Liver (tissue), 9 donors: ENCODE results near the gene COX15. TPM values are rescaled to one million over a fixed set of nuclear protein-coding genes. Genes with fewer than 3 reads are reported as not detected.

ENCODE experiments used
- DNase-seq: peaks from one replicate; pipeline ENCODE4 v3.0.0-alpha.2; 2017; ENCODE audit warnings: low spot score
- H3K27ac ChIP-seq, 2 donors: one replicate each; pipeline ENCODE4 v1.7.0; 2013; ENCODE audit warnings: inconsistent platforms in 2 of 2, low read length in 2 of 2, control low read depth in 1 of 2, low read depth in 1 of 2, mild to moderate bottlenecking in 1 of 2
- H3K27me3 ChIP-seq, 4 donors: one replicate each; pipeline versions ENCODE4 v1.6.1 to v1.7.0; 2013; ENCODE audit warnings: low read length in 3 of 4, inconsistent platforms in 1 of 4, mild to moderate bottlenecking in 1 of 4, moderate library complexity in 1 of 4; ENCODE audit not compliant: control insufficient read depth in 4 of 4, insufficient read depth in 4 of 4
- H3K36me3 ChIP-seq, 4 donors: one replicate each; pipeline versions ENCODE4 v1.6.1 to v1.7.0; 2013; ENCODE audit warnings: low read length in 3 of 4, mild to moderate bottlenecking in 3 of 4, low read depth in 1 of 4, moderate library complexity in 1 of 4; ENCODE audit not compliant: control insufficient read depth in 4 of 4, insufficient read depth in 3 of 4
- H3K4me1 ChIP-seq, 4 donors: one replicate each; pipeline versions ENCODE4 v1.6.1 to v1.7.0; 2013; ENCODE audit warnings: low read length in 3 of 4, mild to moderate bottlenecking in 3 of 4, moderate library complexity in 1 of 4; ENCODE audit not compliant: control insufficient read depth in 4 of 4, insufficient read depth in 4 of 4
- H3K4me3 ChIP-seq, 3 donors: one replicate each; pipeline versions ENCODE4 v1.6.1 to v1.7.0; 2013; ENCODE audit warnings: low read length in 3 of 3, control low read depth in 1 of 3, low read depth in 1 of 3, mild to moderate bottlenecking in 1 of 3
- H3K9ac ChIP-seq, 2 donors: one replicate each; pipeline ENCODE4 v1.7.0; 2013; ENCODE audit warnings: low read length in 2 of 2, mild to moderate bottlenecking in 2 of 2, moderate library complexity in 2 of 2, control low read depth in 1 of 2, low read depth in 1 of 2
- H3K9me3 ChIP-seq, 4 donors: one replicate each; pipeline versions ENCODE4 v1.6.1 to v1.7.0; 2013; ENCODE audit warnings: low read length in 3 of 4; ENCODE audit not compliant: control insufficient read depth in 4 of 4
- ATF3 ChIP-seq: IDR thresholded peaks from 2 replicates; pipeline ENCODE4 v1.6.1; 2016; ENCODE audit warnings: antibody characterized with exemption
- CTCF ChIP-seq: fragments of 150-350 bp; IDR thresholded peaks from 2 replicates; pipeline ENCODE4 v1.5.1; 2017; ENCODE audit warnings: improper control_type of control experiment, low read depth, low read length; ENCODE audit not compliant: missing input control
- EGR1 ChIP-seq, 2 donors: IDR thresholded peaks; 2 replicates each; pipeline ENCODE4 v1.6.1; 2016 to 2018; ENCODE audit warnings: antibody characterized with exemption in 2 of 2, low read depth in 2 of 2
- FOXA1 ChIP-seq: IDR thresholded peaks from 2 replicates; pipeline ENCODE4 v1.6.1; 2016; ENCODE audit warnings: antibody characterized with exemption
- FOXA2 ChIP-seq: IDR thresholded peaks from 2 replicates; pipeline ENCODE4 v1.6.1; 2016; ENCODE audit warnings: antibody characterized with exemption
- GABPA ChIP-seq, 2 donors: IDR thresholded peaks in 1 of 2; conservative IDR thresholded peaks in 1 of 2; 2 replicates each; pipeline ENCODE4 v1.6.1; 2016; ENCODE audit warnings: antibody characterized with exemption in 2 of 2, mild to moderate bottlenecking in 1 of 2, moderate library complexity in 1 of 2
- HNF4A ChIP-seq, 2 donors: conservative IDR thresholded peaks; 2 replicates each; pipeline ENCODE4 v1.6.1; 2016; ENCODE audit warnings: antibody characterized with exemption in 2 of 2, mild to moderate bottlenecking in 2 of 2
- HNF4G ChIP-seq: IDR thresholded peaks from 2 replicates; pipeline ENCODE4 v1.6.1; 2016; ENCODE audit warnings: antibody characterized with exemption
- JUND ChIP-seq, 2 donors: IDR thresholded peaks; 2 replicates each; pipeline ENCODE4 v1.6.1; 2016; ENCODE audit warnings: antibody characterized with exemption in 2 of 2
- MAX ChIP-seq: IDR thresholded peaks from 2 replicates; pipeline ENCODE4 v1.6.1; 2016; ENCODE audit warnings: antibody characterized with exemption
- NR2F2 ChIP-seq: IDR thresholded peaks from 2 replicates; pipeline ENCODE4 v1.6.1; 2016; ENCODE audit warnings: antibody characterized with exemption
- RAD21 ChIP-seq, 2 donors: IDR thresholded peaks; 2 replicates each; pipeline ENCODE4 v1.6.1; 2016; ENCODE audit warnings: antibody characterized with exemption in 2 of 2, mild to moderate bottlenecking in 2 of 2
- REST ChIP-seq: IDR thresholded peaks from 2 replicates; pipeline ENCODE4 v1.6.1; 2016; ENCODE audit warnings: antibody characterized with exemption, mild to moderate bottlenecking
- RXRA ChIP-seq, 2 donors: IDR thresholded peaks; 2 replicates each; pipeline ENCODE4 v1.6.1; 2017 to 2018; ENCODE audit warnings: antibody characterized with exemption in 2 of 2, mild to moderate bottlenecking in 1 of 2
- SP1 ChIP-seq: IDR thresholded peaks from 2 replicates; pipeline ENCODE4 v1.6.1; 2018; ENCODE audit warnings: antibody characterized with exemption, mild to moderate bottlenecking
- TAF1 ChIP-seq: conservative IDR thresholded peaks from 2 replicates; pipeline ENCODE4 v1.6.1; 2016; ENCODE audit warnings: antibody characterized with exemption, mild to moderate bottlenecking
- YY1 ChIP-seq: IDR thresholded peaks from 2 replicates; pipeline ENCODE4 v1.6.1; 2016; ENCODE audit warnings: antibody characterized with exemption, mild to moderate bottlenecking
- ZBTB33 ChIP-seq: IDR thresholded peaks from 2 replicates; pipeline ENCODE4 v1.6.1; 2016; ENCODE audit warnings: antibody characterized with exemption
- WGBS: extraction: QIAGEN DNeasy Blood & Tissue Kit; methylation state at CpG from one replicate; pipeline ENCODE4 v1.1.7; 2013; 5-methylcytosine and 5-hydroxymethylcytosine counted together
- polyA plus RNA-seq, 2 donors: library from polyadenylated mRNA; stranded (reverse) in 1 of 2; unstranded in 1 of 2; fragments of 200-250 nt in 1 of 2; fragments of >200 nt in 1 of 2; fragmentation: Nextera tagmentation in 1 of 2; extraction: Ambion mirVana in 1 of 2; gene quantifications; one replicate each; pipeline versions ENCODE4 v1.2.1 to v1.2.3, GENCODE V29; 2013 to 2015
- total RNA-seq, 2 donors: library from RNA; depleted of rRNA; stranded (reverse); fragments of >200 nt; gene quantifications; one replicate each; pipeline ENCODE4 v1.2.3, GENCODE V29; 2014
- donor health status: healthy.
- donor health status: healthy.
- donor health status: healthy.
- donor health status: healthy.
- donor health status: healthy.

Gene COX15
- total and polyA plus RNA-seq, 4 donors = 13.4 to 25.2 (median 20.8) TPM

GRCh38 chr10:99760321-99760720, 28.4 kb upstream of the COX15 start:
- H3K27me3 ChIP-seq = no peaks in the 10 kb centered on the region
- WGBS = 98% methylated on average over 1 of the region's 1 CpG
- H3K4me3 ChIP-seq = no peak overlapping the region
- no peak overlapping the region for H3K27ac ChIP-seq
- H3K4me1 ChIP-seq = peaks cover 0 to 2% (median under 1%) of the 10 kb centered on the region in 4 donors
- no peak for DNase-seq
- TF ChIP-seq CTCF (no peak), REST (no peak)
- H3K9ac ChIP-seq = no peak overlapping the region
- H3K36me3 ChIP-seq = peaks cover 5 to 29% (median 24%) of the 10 kb centered on the region in 4 donors
- no peaks in the 10 kb centered on the region for H3K9me3 ChIP-seq

GRCh38 chr10:99758211-99758891, 26.4 kb upstream of the COX15 start:
- H3K9me3 ChIP-seq = no peaks in the 10 kb centered on the region
- WGBS = 97% methylated on average over 2 of the region's 2 CpGs
- H3K4me1 ChIP-seq = peaks cover 2 to 10% (median 4%) of the 10 kb centered on the region in 4 donors
- TF ChIP-seq ZBTB33 (no peak), FOXA2 (no peak), CTCF (no peak), EGR1 (IDR thresholded peaks at IDR 0.05; ENCODE audit: low read depth in 2 of 2) (no peak), MAX (no peak), FOXA1 (no peak), YY1 (no peak), HNF4A (conservative IDR thresholded peaks at IDR 0.05) (no peak), RAD21 (IDR thresholded peaks at IDR 0.05) (no peak), ATF3 (no peak), NR2F2 (no peak), TAF1 (no peak), REST (no peak), JUND (IDR thresholded peaks at IDR 0.05) (no peak), GABPA (IDR thresholded peaks at IDR 0.05 in 1 of 2, conservative IDR thresholded peaks at IDR 0.05 in 1 of 2) (no peak), HNF4G (no peak), RXRA (IDR thresholded peaks at IDR 0.05) (no peak), SP1 (no peak)
- H3K36me3 ChIP-seq = peaks cover 5 to 31% (median 24%) of the 10 kb centered on the region in 4 donors
- DNase-seq = no peak
- no peak overlapping the region for H3K4me3 ChIP-seq
- H3K9ac ChIP-seq = no peak overlapping the region
- no peaks in the 10 kb centered on the region for H3K27me3 ChIP-seq
- H3K27ac ChIP-seq = no peak overlapping the region
